HEK293 (cell line): ENCODE results near the gene GDF9.

Experiments
- CTCF ChIA-PET: fragments of 350-600 bp; formaldehyde crosslinking; extraction: SDS; loops from one replicate; lab custom pipeline; 2021; ENCODE audit warnings: antibody characterized with exemption; lab: Yijun Ruan, JAX
- POLR2A ChIA-PET: fragments of 300-600 bp; formaldehyde crosslinking; extraction: SDS; loops from one replicate; lab custom pipeline; 2020; ENCODE audit warnings: antibody characterized with exemption, inconsistent platforms; lab: Yijun Ruan, JAX
- H3K27ac ChIP-seq: fragments of 200-500 bp; sonication (Bioruptor generic); 2 replicates; pipeline ENCODE4 v1.5.1; 2014; ENCODE audit warnings: low read depth, low read length, control low read depth, inconsistent platforms; ENCODE audit errors: extremely low read depth
- H3K36me3 ChIP-seq, 2 experiments: fragments of 200-500 bp in 1 of 2; sonication (Bioruptor generic) in 1 of 2; 1 replicate in 1 of 2; 2 replicates in 1 of 2; pipeline ENCODE4 v1.5.1; 2014 to 2017; ENCODE audit warnings: inconsistent platforms in 2 of 2, low read length in 2 of 2; ENCODE audit not compliant: control insufficient read depth in 2 of 2, insufficient read depth in 1 of 2
- H3K4me1 ChIP-seq: fragments of 200-500 bp; sonication (Bioruptor generic); 2 replicates; pipeline ENCODE4 v1.5.1; 2014; ENCODE audit warnings: mild to moderate bottlenecking, low read length, inconsistent platforms; ENCODE audit not compliant: control insufficient read depth, insufficient read depth
- H3K4me3 ChIP-seq: 2 replicates; pipeline ENCODE4 v1.5.1; 2011; ENCODE audit warnings: low read depth, mild to moderate bottlenecking, control low read depth, low read length, moderate library complexity
- H3K9me3 ChIP-seq: fragments of 200-500 bp; sonication (Bioruptor generic); 2 replicates; pipeline ENCODE4 v1.5.1; 2014; ENCODE audit warnings: low read depth, low read length, inconsistent platforms; ENCODE audit not compliant: control insufficient read depth, insufficient read depth
- BCL11A ChIP-seq: fragments of 450-650 bp; formaldehyde crosslinking; IDR thresholded peaks from 2 replicates; pipeline ENCODE4 v1.5.1; 2016; ENCODE audit warnings: low read depth, missing biosample characterization, missing genetic modification characterization
- PRDM1 ChIP-seq: fragments of 450-650 bp; formaldehyde crosslinking; IDR thresholded peaks from 2 replicates; pipeline ENCODE4; 2016; ENCODE audit warnings: missing biosample characterization, missing genetic modification characterization
- SALL2 ChIP-seq: fragments of 450-650 bp; formaldehyde crosslinking; IDR thresholded peaks from 2 replicates; pipeline ENCODE4 v1.5.0; 2017; ENCODE audit warnings: missing biosample characterization, mild to moderate bottlenecking, missing genetic modification characterization, borderline replicate concordance
- SCRT2 ChIP-seq: fragments of 450-650 bp; formaldehyde crosslinking; IDR thresholded peaks from 2 replicates; pipeline ENCODE4 v1.5.1; 2016; ENCODE audit warnings: missing biosample characterization, missing genetic modification characterization
- TRIM28 ChIP-seq: IDR thresholded peaks from 2 replicates; pipeline ENCODE4 v1.6.1; 2011; ENCODE audit warnings: low read length, control low read depth, borderline replicate concordance
- WT1 ChIP-seq: fragments of 450-650 bp; formaldehyde crosslinking; IDR thresholded peaks from 2 replicates; pipeline ENCODE4 v1.5.1; 2016; ENCODE audit warnings: missing biosample characterization, missing genetic modification characterization
- ZFP37 ChIP-seq: fragments of 450-650 bp; formaldehyde crosslinking; IDR thresholded peaks from 2 replicates; pipeline ENCODE4 v1.5.1; 2016; ENCODE audit warnings: missing biosample characterization, missing genetic modification characterization
- ZFP69B ChIP-seq: fragments of 450-650 bp; formaldehyde crosslinking; IDR thresholded peaks from 2 replicates; pipeline ENCODE4 v1.5.1; 2016; ENCODE audit warnings: missing biosample characterization, missing genetic modification characterization
- ZIC2 ChIP-seq: fragments of 450-650 bp; formaldehyde crosslinking; IDR thresholded peaks from 2 replicates; pipeline ENCODE4 v1.5.1; 2016; ENCODE audit warnings: missing biosample characterization, missing genetic modification characterization
- ZNF175 ChIP-seq: fragments of 450-650 bp; formaldehyde crosslinking; IDR thresholded peaks from 2 replicates; pipeline ENCODE4 v1.5.1; 2016; ENCODE audit warnings: missing biosample characterization, missing genetic modification characterization
- ZNF202 ChIP-seq: fragments of 450-650 bp; formaldehyde crosslinking; IDR thresholded peaks from 2 replicates; pipeline ENCODE4 v1.5.1; 2016; ENCODE audit warnings: missing biosample characterization, missing genetic modification characterization, borderline replicate concordance
- ZNF214 ChIP-seq: fragments of 450-650 bp; formaldehyde crosslinking; IDR thresholded peaks from 2 replicates; pipeline ENCODE4 v1.5.1; 2017; ENCODE audit warnings: missing biosample characterization, mild to moderate bottlenecking, missing genetic modification characterization, borderline replicate concordance
- ZNF37A ChIP-seq: fragments of 450-650 bp; IDR thresholded peaks from 2 replicates; pipeline ENCODE4 v1.5.1; 2018; ENCODE audit warnings: missing biosample characterization, missing genetic modification characterization
- ZNF426 ChIP-seq: fragments of 450-650 bp; formaldehyde crosslinking; IDR thresholded peaks from 2 replicates; pipeline ENCODE4 v1.5.1; 2017; ENCODE audit warnings: missing biosample characterization, missing genetic modification characterization, mild to moderate bottlenecking, inconsistent platforms, moderate library complexity
- ZNF600 ChIP-seq: fragments of 450-650 bp; formaldehyde crosslinking; IDR thresholded peaks from 2 replicates; pipeline ENCODE4 v1.5.1; 2016; ENCODE audit warnings: missing biosample characterization, missing genetic modification characterization
- ZNF768 ChIP-seq: fragments of 450-650 bp; formaldehyde crosslinking; IDR thresholded peaks from 2 replicates; pipeline ENCODE4 v1.5.1; 2018; ENCODE audit warnings: missing biosample characterization, mild to moderate bottlenecking, missing genetic modification characterization
- ZXDB ChIP-seq: fragments of 450-650 bp; formaldehyde crosslinking; IDR thresholded peaks from 2 replicates; pipeline ENCODE4 v1.5.1; 2016; ENCODE audit warnings: missing biosample characterization, missing genetic modification characterization
- TF ChIP-seq, protein P1 (sequence below): fragments of 450-650 bp; formaldehyde crosslinking; IDR thresholded peaks from 2 replicates; pipeline ENCODE4 v1.5.1; 2017; ENCODE audit warnings: missing biosample characterization, missing genetic modification characterization
- TF ChIP-seq, protein P2 (sequence below): sonication (generic); formaldehyde crosslinking; IDR thresholded peaks from 2 replicates; pipeline ENCODE4 v1.8.1; 2022; ENCODE audit warnings: mild to moderate bottlenecking, moderate library complexity, missing genetic modification reagents
- TF ChIP-seq, protein P3 (sequence below): fragments of 450-650 bp; formaldehyde crosslinking; IDR thresholded peaks from 2 replicates; pipeline ENCODE4 v1.5.1; 2016; ENCODE audit warnings: missing biosample characterization, missing genetic modification characterization
- TF ChIP-seq, protein P4 (sequence below): fragments of 450-650 bp; formaldehyde crosslinking; IDR thresholded peaks from 2 replicates; pipeline ENCODE4 v1.5.1; 2016; ENCODE audit warnings: missing biosample characterization, missing genetic modification characterization
- TF ChIP-seq, protein P5 (sequence below): fragments of 450-650 bp; formaldehyde crosslinking; IDR thresholded peaks from 2 replicates; pipeline ENCODE4 v1.5.1; 2016; ENCODE audit warnings: missing biosample characterization, missing genetic modification characterization
- TF ChIP-seq, protein P6 (sequence below): fragments of 450-650 bp; formaldehyde crosslinking; IDR thresholded peaks from 2 replicates; pipeline ENCODE4 v1.5.1; 2016; ENCODE audit warnings: missing biosample characterization, missing genetic modification characterization
- TF ChIP-seq, protein P7 (sequence below): fragments of 450-650 bp; formaldehyde crosslinking; optimal IDR thresholded peaks from 2 replicates; pipeline ENCODE3; 2016; ENCODE audit warnings: missing biosample characterization, mild to moderate bottlenecking, missing genetic modification characterization

GDF9 gene

DNA sequence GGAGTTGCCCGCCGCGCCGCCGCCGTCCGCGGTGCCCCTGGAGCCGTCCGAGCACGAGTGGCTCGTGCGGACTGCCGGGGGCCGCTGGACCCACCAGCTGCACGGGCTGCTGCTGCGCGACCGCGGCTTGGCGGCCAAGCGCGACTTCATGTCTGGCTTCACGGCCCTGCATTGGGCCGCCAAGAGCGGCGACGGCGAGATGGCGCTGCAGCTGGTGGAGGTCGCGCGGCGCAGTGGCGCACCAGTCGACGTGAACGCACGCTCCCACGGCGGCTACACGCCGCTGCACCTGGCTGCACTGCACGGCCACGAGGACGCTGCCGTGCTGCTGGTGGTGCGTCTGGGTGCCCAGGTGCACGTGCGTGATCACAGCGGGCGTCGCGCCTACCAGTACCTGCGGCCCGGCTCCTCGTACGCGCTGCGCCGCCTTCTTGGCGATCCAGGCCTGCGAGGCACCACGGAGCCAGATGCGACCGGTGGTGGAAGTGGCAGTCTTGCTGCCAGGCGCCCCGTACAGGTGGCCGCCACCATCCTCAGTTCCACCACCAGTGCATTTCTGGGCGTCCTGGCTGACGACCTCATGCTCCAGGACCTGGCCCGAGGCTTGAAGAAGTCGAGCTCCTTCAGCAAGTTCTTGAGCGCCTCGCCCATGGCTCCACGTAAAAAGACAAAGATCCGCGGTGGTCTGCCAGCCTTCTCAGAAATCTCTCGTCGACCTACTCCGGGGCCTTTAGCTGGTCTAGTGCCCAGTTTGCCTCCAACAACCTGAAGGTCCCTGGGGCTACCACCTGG lies 51.6 kb downstream of the GDF9 start:
- 0 out of 2 replicates have a peak overlapping the region, but pooled peaks have one; percentile 37 for H3K27ac ChIP-seq
- H3K4me3 ChIP-seq = no peak overlapping the region
- H3K36me3 ChIP-seq = no peaks in the 10 kb centered on the region
- peaks cover 14% of the 10 kb centered on the region for H3K4me1 ChIP-seq
- H3K9me3 ChIP-seq = no peaks in the 10 kb centered on the region
- POLR2A ChIA-PET = interaction anchor here (0.9 to 1.5 kb wide), 3 partner anchors 39 to 258 kb away, joined by 3 to 6 read pairs (median 4); partner anchors contain the start of genes KIF3A and RAD50
- TF ChIP-seq, protein P1, sequence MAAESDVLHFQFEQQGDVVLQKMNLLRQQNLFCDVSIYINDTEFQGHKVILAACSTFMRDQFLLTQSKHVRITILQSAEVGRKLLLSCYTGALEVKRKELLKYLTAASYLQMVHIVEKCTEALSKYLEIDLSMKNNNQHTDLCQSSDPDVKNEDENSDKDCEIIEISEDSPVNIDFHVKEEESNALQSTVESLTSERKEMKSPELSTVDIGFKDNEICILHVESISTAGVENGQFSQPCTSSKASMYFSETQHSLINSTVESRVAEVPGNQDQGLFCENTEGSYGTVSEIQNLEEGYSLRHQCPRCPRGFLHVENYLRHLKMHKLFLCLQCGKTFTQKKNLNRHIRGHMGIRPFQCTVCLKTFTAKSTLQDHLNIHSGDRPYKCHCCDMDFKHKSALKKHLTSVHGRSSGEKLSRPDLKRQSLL = peak; percentile 43; the same call in 1 of the 2 replicates
- no peak for TF ChIP-seq TRIM28
- no peak for TF ChIP-seq ZNF768
- TF ChIP-seq ZXDB = no peak
- TF ChIP-seq, protein P2, sequence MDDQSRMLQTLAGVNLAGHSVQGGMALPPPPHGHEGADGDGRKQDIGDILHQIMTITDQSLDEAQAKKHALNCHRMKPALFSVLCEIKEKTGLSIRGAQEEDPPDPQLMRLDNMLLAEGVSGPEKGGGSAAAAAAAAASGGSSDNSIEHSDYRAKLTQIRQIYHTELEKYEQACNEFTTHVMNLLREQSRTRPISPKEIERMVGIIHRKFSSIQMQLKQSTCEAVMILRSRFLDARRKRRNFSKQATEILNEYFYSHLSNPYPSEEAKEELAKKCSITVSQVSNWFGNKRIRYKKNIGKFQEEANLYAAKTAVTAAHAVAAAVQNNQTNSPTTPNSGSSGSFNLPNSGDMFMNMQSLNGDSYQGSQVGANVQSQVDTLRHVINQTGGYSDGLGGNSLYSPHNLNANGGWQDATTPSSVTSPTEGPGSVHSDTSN (CRISPR knock-in tag) = no peak; the same call in 1 of the 2 replicates
- no peak for TF ChIP-seq ZFP69B (tag by site-specific recombination)
- no peak for TF ChIP-seq SALL2 (tag by site-specific recombination)
- TF ChIP-seq, protein P3, sequence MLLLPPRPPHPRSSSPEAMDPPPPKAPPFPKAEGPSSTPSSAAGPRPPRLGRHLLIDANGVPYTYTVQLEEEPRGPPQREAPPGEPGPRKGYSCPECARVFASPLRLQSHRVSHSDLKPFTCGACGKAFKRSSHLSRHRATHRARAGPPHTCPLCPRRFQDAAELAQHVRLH (tag by site-specific recombination) = no peak
- no peak for TF ChIP-seq ZFP37 (tag by site-specific recombination)
- 0 out of 2 replicates have a peak, but pooled peaks have one; percentile 38 for TF ChIP-seq ZNF202 (tag by site-specific recombination)
- TF ChIP-seq ZNF214 (tag by site-specific recombination) = no peak
- TF ChIP-seq, all 188 proteins: peak for 2
- CTCF ChIA-PET = interaction anchor here (0.7 to 1.0 kb wide), 8 partner anchors 14 to 659 kb away, joined by 3 to 5 read pairs (median 3); partner anchors contain the start of gene CCNI2

DNA sequence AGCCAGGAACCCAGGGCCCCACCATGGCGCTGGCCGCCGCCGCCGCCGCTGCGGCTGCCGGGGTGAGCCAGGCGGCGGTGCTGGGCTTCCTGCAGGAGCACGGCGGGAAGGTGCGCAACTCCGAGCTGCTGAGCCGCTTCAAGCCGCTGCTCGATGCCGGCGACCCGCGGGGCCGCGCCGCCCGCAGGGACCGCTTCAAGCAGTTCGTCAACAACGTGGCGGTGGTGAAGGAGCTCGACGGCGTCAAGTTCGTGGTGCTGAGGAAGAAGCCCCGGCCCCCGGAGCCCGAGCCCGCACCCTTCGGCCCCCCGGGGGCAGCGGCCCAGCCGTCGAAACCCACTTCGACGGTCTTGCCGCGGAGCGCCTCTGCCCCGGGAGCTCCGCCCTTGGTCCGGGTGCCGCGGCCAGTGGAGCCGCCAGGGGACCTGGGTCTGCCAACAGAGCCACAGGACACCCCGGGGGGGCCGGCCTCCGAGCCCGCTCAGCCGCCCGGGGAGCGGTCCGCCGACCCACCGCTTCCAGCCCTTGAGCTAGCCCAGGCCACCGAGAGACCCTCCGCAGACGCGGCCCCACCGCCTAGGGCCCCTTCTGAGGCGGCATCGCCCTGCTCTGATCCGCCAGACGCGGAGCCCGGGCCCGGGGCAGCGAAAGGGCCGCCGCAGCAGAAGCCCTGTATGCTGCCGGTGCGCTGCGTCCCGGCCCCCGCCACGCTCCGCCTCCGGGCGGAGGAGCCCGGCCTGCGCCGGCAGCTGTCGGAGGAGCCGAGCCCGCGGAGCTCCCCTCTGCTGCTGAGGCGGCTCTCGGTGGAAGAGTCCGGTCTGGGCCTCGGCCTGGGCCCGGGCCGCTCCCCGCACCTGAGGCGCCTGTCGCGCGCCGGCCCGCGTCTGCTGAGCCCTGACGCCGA lies 52.4 kb downstream of the GDF9 start:
- H3K36me3 ChIP-seq = no peaks in the 10 kb centered on the region
- peak overlapping the region; percentile 69; the same call in 1 of the 2 replicates for H3K27ac ChIP-seq
- ChIA-PET POLR2A (no interaction called here), CTCF (interaction anchor here (0.5 to 0.8 kb wide), 2 partner anchors 67 to 109 kb away, joined by 3 read pairs; partner anchors contain the start of gene CCNI2)
- H3K9me3 ChIP-seq = no peaks in the 10 kb centered on the region
- peaks cover 14% of the 10 kb centered on the region for H3K4me1 ChIP-seq
- peak overlapping the region; percentile 41 for H3K4me3 ChIP-seq
- TF ChIP-seq, protein P4, sequence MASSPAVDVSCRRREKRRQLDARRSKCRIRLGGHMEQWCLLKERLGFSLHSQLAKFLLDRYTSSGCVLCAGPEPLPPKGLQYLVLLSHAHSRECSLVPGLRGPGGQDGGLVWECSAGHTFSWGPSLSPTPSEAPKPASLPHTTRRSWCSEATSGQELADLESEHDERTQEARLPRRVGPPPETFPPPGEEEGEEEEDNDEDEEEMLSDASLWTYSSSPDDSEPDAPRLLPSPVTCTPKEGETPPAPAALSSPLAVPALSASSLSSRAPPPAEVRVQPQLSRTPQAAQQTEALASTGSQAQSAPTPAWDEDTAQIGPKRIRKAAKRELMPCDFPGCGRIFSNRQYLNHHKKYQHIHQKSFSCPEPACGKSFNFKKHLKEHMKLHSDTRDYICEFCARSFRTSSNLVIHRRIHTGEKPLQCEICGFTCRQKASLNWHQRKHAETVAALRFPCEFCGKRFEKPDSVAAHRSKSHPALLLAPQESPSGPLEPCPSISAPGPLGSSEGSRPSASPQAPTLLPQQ = peak; percentile 40; the same call in 1 of the 2 replicates
- TF ChIP-seq, protein P5, sequence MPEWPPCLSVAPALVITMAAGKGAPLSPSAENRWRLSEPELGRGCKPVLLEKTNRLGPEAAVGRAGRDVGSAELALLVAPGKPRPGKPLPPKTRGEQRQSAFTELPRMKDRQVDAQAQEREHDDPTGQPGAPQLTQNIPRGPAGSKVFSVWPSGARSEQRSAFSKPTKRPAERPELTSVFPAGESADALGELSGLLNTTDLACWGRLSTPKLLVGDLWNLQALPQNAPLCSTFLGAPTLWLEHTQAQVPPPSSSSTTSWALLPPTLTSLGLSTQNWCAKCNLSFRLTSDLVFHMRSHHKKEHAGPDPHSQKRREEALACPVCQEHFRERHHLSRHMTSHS (tag by site-specific recombination) = no peak
- TF ChIP-seq PRDM1 (tag by site-specific recombination) = no peak
- no peak for TF ChIP-seq ZNF426 (tag by site-specific recombination)
- TF ChIP-seq, protein P6, sequence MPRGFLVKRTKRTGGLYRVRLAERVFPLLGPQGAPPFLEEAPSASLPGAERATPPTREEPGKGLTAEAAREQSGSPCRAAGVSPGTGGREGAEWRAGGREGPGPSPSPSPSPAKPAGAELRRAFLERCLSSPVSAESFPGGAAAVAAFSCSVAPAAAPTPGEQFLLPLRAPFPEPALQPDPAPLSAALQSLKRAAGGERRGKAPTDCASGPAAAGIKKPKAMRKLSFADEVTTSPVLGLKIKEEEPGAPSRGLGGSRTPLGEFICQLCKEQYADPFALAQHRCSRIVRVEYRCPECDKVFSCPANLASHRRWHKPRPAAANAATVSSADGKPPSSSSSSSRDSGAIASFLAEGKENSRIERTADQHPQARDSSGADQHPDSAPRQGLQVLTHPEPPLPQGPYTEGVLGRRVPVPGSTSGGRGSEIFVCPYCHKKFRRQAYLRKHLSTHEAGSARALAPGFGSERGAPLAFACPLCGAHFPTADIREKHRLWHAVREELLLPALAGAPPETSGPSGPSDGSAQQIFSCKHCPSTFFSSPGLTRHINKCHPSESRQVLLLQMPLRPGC = no peak
- TF ChIP-seq ZNF600 (tag by site-specific recombination) = peak; percentile 25; the same call in 1 of the 2 replicates
- TF ChIP-seq ZNF37A (tag by site-specific recombination) = no peak
- TF ChIP-seq BCL11A (tag by site-specific recombination) = no peak
- TF ChIP-seq ZIC2 (tag by site-specific recombination) = peak; percentile 67
- TF ChIP-seq, protein P7, sequence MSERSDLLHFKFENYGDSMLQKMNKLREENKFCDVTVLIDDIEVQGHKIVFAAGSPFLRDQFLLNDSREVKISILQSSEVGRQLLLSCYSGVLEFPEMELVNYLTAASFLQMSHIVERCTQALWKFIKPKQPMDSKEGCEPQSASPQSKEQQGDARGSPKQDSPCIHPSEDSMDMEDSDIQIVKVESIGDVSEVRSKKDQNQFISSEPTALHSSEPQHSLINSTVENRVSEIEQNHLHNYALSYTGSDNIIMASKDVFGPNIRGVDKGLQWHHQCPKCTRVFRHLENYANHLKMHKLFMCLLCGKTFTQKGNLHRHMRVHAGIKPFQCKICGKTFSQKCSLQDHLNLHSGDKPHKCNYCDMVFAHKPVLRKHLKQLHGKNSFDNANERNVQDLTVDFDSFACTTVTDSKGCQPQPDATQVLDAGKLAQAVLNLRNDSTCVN = peak; percentile 65
- TF ChIP-seq ZNF175 (tag by site-specific recombination) = no peak
- TF ChIP-seq WT1 = no peak
- no peak for TF ChIP-seq SCRT2 (tag by site-specific recombination)
